SK-N-SH (cell line): ENCODE data around the gene WNK4. TPM values are rescaled to one million over a fixed set of nuclear protein-coding genes. Genes with fewer than 3 reads are reported as not detected.

ENCODE experiments used
- CTCF ChIA-PET: fragments of 300-600, 350-600 bp; formaldehyde crosslinking; extraction: SDS; loops from one replicate; lab custom pipeline; 2021; lab: Yijun Ruan, JAX
- POLR2A ChIA-PET: fragments of 350-600 bp; sonication (Branson Sonifier 250); formaldehyde crosslinking; extraction: SDS; loops from one replicate; lab custom pipeline; 2020; ENCODE audit warnings: antibody characterized with exemption, inconsistent platforms; lab: Yijun Ruan, JAX
- DNase-seq: peaks from one replicate; pipeline ENCODE4 v3.0.0; 2012
- H2AFZ ChIP-seq: fragments of 200-600 bp; sonication (generic); 2 replicates; pipeline ENCODE4 v1.8.1; 2016; ENCODE audit warnings: antibody characterized with exemption, mild to moderate bottlenecking, low read depth
- H3F3A ChIP-seq: fragments of 200-600 bp; sonication (generic); replicated peaks from 2 replicates; pipeline ENCODE3; 2016; ENCODE audit warnings: antibody characterized with exemption, mild to moderate bottlenecking; ENCODE audit not compliant: insufficient read depth
- H3K27ac ChIP-seq, 2 experiments: fragments of 200-500 bp in 1 of 2; fragments of 200-600 bp in 1 of 2; sonication (Bioruptor generic) in 1 of 2; sonication (generic), shearing (Covaris generic) in 1 of 2; 2 replicates each; pipeline versions ENCODE4 v1.5.1 to v1.6.1; 2014 to 2016; ENCODE audit warnings: low read depth in 2 of 2, inconsistent platforms in 1 of 2, low read length in 1 of 2, mild to moderate bottlenecking in 1 of 2, mixed read lengths in 1 of 2
- H3K27me3 ChIP-seq: fragments of 200-600 bp; sonication (generic), shearing (Covaris generic); 2 replicates; pipeline ENCODE4 v1.6.1; 2016; ENCODE audit warnings: mixed run types; ENCODE audit not compliant: insufficient read depth
- H3K36me3 ChIP-seq, 2 experiments: fragments of 200-500 bp in 1 of 2; fragments of 200-600 bp in 1 of 2; sonication (Bioruptor generic) in 1 of 2; sonication (generic) in 1 of 2; replicated peaks in 1 of 2; 2 replicates each; pipeline versions ENCODE3 to v1.5.1; 2014 to 2016; ENCODE audit warnings: low read length in 1 of 2, mild to moderate bottlenecking in 1 of 2; ENCODE audit not compliant: insufficient read depth in 2 of 2, control insufficient read depth in 1 of 2
- H3K4me1 ChIP-seq, 2 experiments: fragments of 200-500 bp in 1 of 2; fragments of 200-600 bp in 1 of 2; sonication (Bioruptor generic) in 1 of 2; sonication (generic), shearing (Covaris generic) in 1 of 2; 2 replicates each; pipeline versions ENCODE4 v1.5.1 to v1.6.1; 2014 to 2016; ENCODE audit warnings: low read depth in 1 of 2, low read length in 1 of 2, mixed run types in 1 of 2; ENCODE audit not compliant: insufficient read depth in 2 of 2, control insufficient read depth in 1 of 2
- H3K4me2 ChIP-seq: fragments of 200-600 bp; sonication (generic), shearing (Covaris generic); 2 replicates; pipeline ENCODE4 v1.6.1; 2017; ENCODE audit warnings: mixed run types
- H3K4me3 ChIP-seq, 2 experiments: fragments of 200-500 bp in 1 of 2; fragments of 200-600 bp in 1 of 2; sonication (Bioruptor generic) in 1 of 2; sonication (generic), shearing (Covaris generic) in 1 of 2; 2 replicates each; pipeline versions ENCODE4 v1.5.1 to v1.8.1; 2014 to 2016; ENCODE audit warnings: low read depth in 2 of 2, inconsistent platforms in 1 of 2, low read length in 1 of 2, mild to moderate bottlenecking in 1 of 2, mixed read lengths in 1 of 2, moderate library complexity in 1 of 2
- H3K79me2 ChIP-seq: fragments of 200-600 bp; sonication (generic); 2 replicates; pipeline ENCODE4 v1.8.1; 2017; ENCODE audit warnings: mild to moderate bottlenecking; ENCODE audit not compliant: insufficient read depth
- H3K9ac ChIP-seq: fragments of 200-600 bp; sonication (generic); 2 replicates; pipeline ENCODE4 v1.6.1; 2017; ENCODE audit warnings: mixed run types
- H3K9me2 ChIP-seq: fragments of 200-600 bp; sonication (generic); 2 replicates; pipeline ENCODE4 v1.6.1; 2017; ENCODE audit warnings: mixed run types
- H3K9me3 ChIP-seq: fragments of 200-600 bp; sonication (generic); 2 replicates; pipeline ENCODE4 v1.6.1; 2017; ENCODE audit warnings: mixed run types, mild to moderate bottlenecking, moderate library complexity
- H4K20me1 ChIP-seq: fragments of 200-600 bp; sonication (generic); 2 replicates; pipeline ENCODE4 v1.6.1; 2017; ENCODE audit warnings: mild to moderate bottlenecking, mixed run types; ENCODE audit not compliant: insufficient read depth
- CHD2 ChIP-seq: fragments of 150-350 bp; IDR thresholded peaks from 2 replicates; pipeline ENCODE4 v1.6.1; 2018; ENCODE audit warnings: low read length; ENCODE audit not compliant: partially characterized antibody
- CTCF ChIP-seq: fragments of 200-600 bp; sonication (generic); IDR thresholded peaks from 2 replicates; pipeline ENCODE4 v1.6.1; 2017; ENCODE audit warnings: antibody characterized with exemption, mild to moderate bottlenecking, moderate library complexity
- FOXJ3 ChIP-seq: sonication (generic); formaldehyde crosslinking; IDR thresholded peaks from 2 replicates; pipeline ENCODE4 v1.5.1; 2020; ENCODE audit warnings: mild to moderate bottlenecking, missing genetic modification reagents
- GABPA ChIP-seq: IDR thresholded peaks from 2 replicates; pipeline ENCODE4 v1.4.0; 2012; ENCODE audit warnings: low read depth, mild to moderate bottlenecking
- MAX ChIP-seq: IDR thresholded peaks from 2 replicates; pipeline ENCODE4 v1.4.0; 2012; ENCODE audit warnings: low read depth
- MEF2A ChIP-seq: IDR thresholded peaks from 2 replicates; pipeline ENCODE4 v1.4.0; 2012; ENCODE audit warnings: low read depth, borderline replicate concordance
- NFIC ChIP-seq: IDR thresholded peaks from 2 replicates; pipeline ENCODE4 v1.4.0; 2012; ENCODE audit warnings: borderline replicate concordance
- RCOR1 ChIP-seq: fragments of 150-350 bp; IDR thresholded peaks from 2 replicates; pipeline ENCODE4 v1.6.1; 2017; ENCODE audit warnings: antibody characterized with exemption, low read length
- RFX5 ChIP-seq: IDR thresholded peaks from 2 replicates; pipeline ENCODE4 v1.6.1; 2012; ENCODE audit warnings: mild to moderate bottlenecking, improper control_type of control experiment, low read length
- TEAD4 ChIP-seq: IDR thresholded peaks from 2 replicates; pipeline ENCODE4 v1.4.0; 2012; ENCODE audit warnings: mild to moderate bottlenecking, borderline replicate concordance; ENCODE audit not compliant: insufficient read depth
- USF1 ChIP-seq: IDR thresholded peaks from 2 replicates; pipeline ENCODE4 v1.4.0; 2012; ENCODE audit warnings: low read depth, borderline replicate concordance
- YY1 ChIP-seq: IDR thresholded peaks from 2 replicates; pipeline ENCODE4 v1.4.0; 2012; ENCODE audit warnings: low read depth, mild to moderate bottlenecking
- WGBS: methylation state at CpG from one replicate; pipeline ENCODE4 v1.1.6; 2017; ENCODE audit warnings: low lambda C conversion rate; 5-methylcytosine and 5-hydroxymethylcytosine counted together
- polyA plus RNA-seq, 3 experiments: library from polyadenylated mRNA; depleted of rRNA; stranded (reverse); fragments of >200 nt; gene quantifications; 2 replicates each; pipeline ENCODE4 v1.2.3, GENCODE V29; 2012

The WNK4 gene
- polyA plus RNA-seq, 1 of the 3 experiments (the other 2 are of a cell fraction) = 12.5 TPM

DNA sequence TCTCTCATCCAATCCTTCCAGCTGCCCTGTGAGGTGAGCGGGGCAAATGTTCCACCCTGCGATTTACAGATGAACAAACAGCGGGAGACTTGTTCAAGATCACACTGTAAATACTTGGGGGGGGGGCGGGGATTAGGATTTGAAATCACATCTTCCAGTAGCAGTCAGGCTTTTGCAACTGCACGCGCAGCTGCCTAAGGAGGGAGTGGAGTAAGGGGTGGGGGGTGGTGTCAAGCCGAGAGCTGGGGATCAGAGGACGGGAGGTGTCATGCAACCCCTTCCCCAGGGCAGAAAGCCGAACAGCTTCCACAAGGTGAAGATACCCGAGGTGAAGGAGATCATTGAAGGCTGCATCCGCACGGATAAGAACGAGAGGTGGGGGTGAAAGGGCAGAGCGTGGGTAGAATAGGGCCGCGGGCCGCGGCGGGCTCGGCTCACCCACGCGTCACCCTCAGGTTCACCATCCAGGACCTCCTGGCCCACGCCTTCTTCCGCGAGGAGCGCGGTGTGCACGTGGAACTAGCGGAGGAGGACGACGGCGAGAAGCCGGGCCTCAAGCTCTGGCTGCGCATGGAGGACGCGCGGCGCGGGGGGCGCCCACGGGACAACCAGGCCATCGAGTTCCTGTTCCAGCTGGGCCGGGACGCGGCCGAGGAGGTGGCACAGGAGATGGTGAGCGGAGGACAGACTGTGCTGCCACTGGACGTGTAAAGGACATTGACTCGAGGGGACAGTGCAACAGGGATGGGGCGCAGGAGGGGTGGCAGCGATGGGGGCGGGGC lies 4.6 kb downstream of the WNK4 start:
- Histone ChIP-seq H3K79me2 (peaks cover 49% of the 10 kb centered on the region), H4K20me1 (no peaks in the 10 kb centered on the region), H3K9me2 (no peaks in the 10 kb centered on the region), H3K27me3 (no peaks in the 10 kb centered on the region), H3K36me3 (peaks cover 8 to 10% of the 10 kb centered on the region in 2 experiments), H3K4me3 (no peak overlapping the region), H2AFZ (no peak overlapping the region), H3K9ac (no peak overlapping the region), H3K9me3 (no peaks in the 10 kb centered on the region), H3F3A (peaks cover 10% of the 10 kb centered on the region), H3K4me2 (no peak overlapping the region), H3K4me1 (peaks cover 8 to 14% of the 10 kb centered on the region in 2 experiments; a peak in 3 of 4 replicates), H3K27ac (no peak overlapping the region)
- WGBS = 82% methylated on average over 47 of the region's 52 CpGs
- TF ChIP-seq YY1 (no peak), RCOR1 (no peak), CHD2 (no peak), FOXJ3 (CRISPR knock-in tag) (no peak), RFX5 (no peak), USF1 (no peak), MEF2A (no peak), GABPA (no peak), MAX (no peak), CTCF (no peak), TEAD4 (no peak)
- CTCF ChIA-PET = no interaction called here
- DNase-seq = peak; percentile 45
- POLR2A ChIA-PET = no interaction called here

- Histone ChIP-seq H2AFZ (no peak overlapping the region), H3K79me2 (peaks cover 30% of the 10 kb centered on the region; the same call in 1 of the 2 replicates), H3K9me3 (no peaks in the 10 kb centered on the region), H3F3A (peaks cover 21% of the 10 kb centered on the region), H3K9me2 (no peaks in the 10 kb centered on the region), H3K4me1 (peaks cover 0 to 14% of the 10 kb centered on the region in 2 experiments; a peak in 3 of 4 replicates), H3K4me3 (no peak overlapping the region), H3K4me2 (no peak overlapping the region), H3K27me3 (no peaks in the 10 kb centered on the region), H3K36me3 (peaks cover 8 to 13% of the 10 kb centered on the region in 2 experiments), H3K9ac (no peak overlapping the region), H3K27ac (no peak overlapping the region), H4K20me1 (no peaks in the 10 kb centered on the region)
- 85% methylated on average over 6 of the region's 11 CpGs for WGBS
- TF ChIP-seq MAX (no peak), NFIC (no peak)
- POLR2A ChIA-PET = no interaction called here
- DNase-seq = no peak
- CTCF ChIA-PET = interaction anchor here (0.6 to 1.5 kb wide), 2 partner anchors 14 to 24 kb away, joined by 3 to 5 read pairs; partner anchors contain the start of gene VPS25
These were observed 6.9 kb downstream of the WNK4 start for GRCh38 chr17:42787266-42787665.
